OCI-M2 (cell line): Measurements from ENCODE around the gene MYH14.

Experiments used
- DNase-seq: peaks from one replicate; lab custom pipeline; 2025; ENCODE audit not compliant: unreplicated experiment; lab: John Stamatoyannopoulos, UW

The MYH14 gene

GRCh38 chr19:50287331-50287730 is 83.9 kb downstream of the MYH14 start:
- DNase-seq, result no peak

- no peak for DNase-seq
Measured at GRCh38 chr19:50288954-50289353, 85.5 kb downstream of the MYH14 start.

GRCh38 chr19:50290011-50290410 is 86.6 kb downstream of the MYH14 start:
- DNase-seq, result no peak

- DNase-seq, result no peak
Measured at GRCh38 chr19:50290775-50291174, 87.4 kb downstream of the MYH14 start.

GRCh38 chr19:50292216-50292827 is 88.9 kb downstream of the MYH14 start:
- no peak for DNase-seq

- no peak for DNase-seq
Measured at GRCh38 chr19:50293263-50294004, 90.0 kb downstream of the MYH14 start.

GRCh38 chr19:50300051-50300450 is 96.6 kb downstream of the MYH14 start:
- DNase-seq, result no peak

GRCh38 chr19:50300814-50301606 is 97.6 kb downstream of the MYH14 start:
- no peak for DNase-seq

- no peak for DNase-seq
Measured at GRCh38 chr19:50301607-50301971, 98.2 kb downstream of the MYH14 start.

- no peak for DNase-seq
Measured at GRCh38 chr19:50303558-50303957, 100.1 kb downstream of the MYH14 start.

- no peak for DNase-seq
Measured at GRCh38 chr19:50308991-50309390, 105.6 kb downstream of the MYH14 start.

- no peak for DNase-seq
Measured at GRCh38 chr19:50309396-50310125, 106.1 kb downstream of the MYH14 start.

GRCh38 chr19:50310759-50311465 is 107.5 kb downstream of the MYH14 start:
- DNase-seq, result no peak

- DNase-seq, result peak; percentile 61
Measured at GRCh38 chr19:50311723-50312635, 108.6 kb downstream of the MYH14 start.

GRCh38 chr19:50312967-50313811 is 109.8 kb downstream of the MYH14 start:
- no peak for DNase-seq

- DNase-seq, result no peak
Measured at GRCh38 chr19:50313812-50314536, 110.6 kb downstream of the MYH14 start.

GRCh38 chr19:50314724-50315708 is 111.6 kb downstream of the MYH14 start:
- no peak for DNase-seq
